AG04449 (cell line): ENCODE measurements around the gene SLIT3.

Experiments
- CTCF ChIA-PET: fragments of 350-600 bp; formaldehyde crosslinking; extraction: SDS; loops from one replicate; lab custom pipeline; 2021; ENCODE audit warnings: antibody characterized with exemption; lab: Yijun Ruan, JAX
- POLR2A ChIA-PET: fragments of 400-600, 350-600 bp; formaldehyde crosslinking; extraction: SDS; loops from one replicate; lab custom pipeline; 2020; ENCODE audit warnings: antibody characterized with exemption, inconsistent platforms; lab: Yijun Ruan, JAX
- DNase-seq: peaks from one replicate; pipeline ENCODE4 v3.0.0-alpha.2; 2010; ENCODE audit warnings: low read depth, low spot score
- H3K4me3 ChIP-seq: 2 replicates; pipeline ENCODE4 v1.5.1; 2011; ENCODE audit warnings: low read depth, mild to moderate bottlenecking, control low read depth, low read length
- TF ChIP-seq, protein P1 (sequence below): IDR thresholded peaks from one replicate; pipeline ENCODE4 v1.5.1; 2011; ENCODE audit warnings: mild to moderate bottlenecking, moderate library complexity, low read length, control low read depth, inconsistent platforms; ENCODE audit not compliant: insufficient read depth; ENCODE audit errors: missing control alignments

The SLIT3 gene

GRCh38 chr5:169250887-169251286 lies 50.1 kb downstream of the SLIT3 start:
- ChIA-PET CTCF (interaction anchor here (0.9 to 1.8 kb wide), 5 partner anchors 12 to 263 kb away, joined by 3 to 6 read pairs (median 4); no protein-coding TSS in a partner anchor), POLR2A (no interaction called here)
- no peak for DNase-seq
- H3K4me3 ChIP-seq: no peak overlapping the region
- TF ChIP-seq, protein P1, sequence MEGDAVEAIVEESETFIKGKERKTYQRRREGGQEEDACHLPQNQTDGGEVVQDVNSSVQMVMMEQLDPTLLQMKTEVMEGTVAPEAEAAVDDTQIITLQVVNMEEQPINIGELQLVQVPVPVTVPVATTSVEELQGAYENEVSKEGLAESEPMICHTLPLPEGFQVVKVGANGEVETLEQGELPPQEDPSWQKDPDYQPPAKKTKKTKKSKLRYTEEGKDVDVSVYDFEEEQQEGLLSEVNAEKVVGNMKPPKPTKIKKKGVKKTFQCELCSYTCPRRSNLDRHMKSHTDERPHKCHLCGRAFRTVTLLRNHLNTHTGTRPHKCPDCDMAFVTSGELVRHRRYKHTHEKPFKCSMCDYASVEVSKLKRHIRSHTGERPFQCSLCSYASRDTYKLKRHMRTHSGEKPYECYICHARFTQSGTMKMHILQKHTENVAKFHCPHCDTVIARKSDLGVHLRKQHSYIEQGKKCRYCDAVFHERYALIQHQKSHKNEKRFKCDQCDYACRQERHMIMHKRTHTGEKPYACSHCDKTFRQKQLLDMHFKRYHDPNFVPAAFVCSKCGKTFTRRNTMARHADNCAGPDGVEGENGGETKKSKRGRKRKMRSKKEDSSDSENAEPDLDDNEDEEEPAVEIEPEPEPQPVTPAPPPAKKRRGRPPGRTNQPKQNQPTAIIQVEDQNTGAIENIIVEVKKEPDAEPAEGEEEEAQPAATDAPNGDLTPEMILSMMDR: no peak

GRCh38 chr5:169248996-169249395 lies 51.9 kb downstream of the SLIT3 start:
- ChIA-PET POLR2A (interaction anchor here (0.8 kb wide), 1 partner anchor 9 kb away, joined by 3 read pairs; no protein-coding TSS in a partner anchor), CTCF (interaction anchor here (1.4 kb wide), 1 partner anchor 36 kb away, joined by 4 read pairs; no protein-coding TSS in a partner anchor)
- H3K4me3 ChIP-seq: no peak overlapping the region
- DNase-seq: peak; percentile 28
- TF ChIP-seq, protein P1: no peak

DNA sequence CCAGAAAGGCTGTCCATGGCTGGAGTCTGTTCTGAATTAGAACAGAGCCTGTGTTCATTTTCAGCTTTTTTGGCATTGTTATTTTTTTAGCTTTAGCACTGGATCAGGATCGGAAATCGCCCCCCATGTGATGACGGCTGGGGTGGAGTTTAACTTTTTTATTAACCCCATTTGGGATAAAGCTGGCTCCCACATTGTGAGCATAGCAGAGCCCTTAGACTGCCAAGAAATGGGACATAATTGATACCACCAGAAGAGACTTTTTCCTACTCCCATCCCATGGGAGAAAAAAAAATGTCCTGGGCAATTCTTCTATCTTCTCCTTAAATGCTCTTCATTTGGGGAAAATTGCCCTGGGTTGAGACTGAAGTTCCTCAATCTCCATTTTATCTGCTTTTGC lies 52.4 kb downstream of the SLIT3 start:
- H3K4me3 ChIP-seq: no peak overlapping the region
- ChIA-PET POLR2A (interaction anchor here (0.8 kb wide), 1 partner anchor 10 kb away, joined by 3 read pairs; no protein-coding TSS in a partner anchor), CTCF (interaction anchor here (1.4 kb wide), 1 partner anchor 37 kb away, joined by 4 read pairs; no protein-coding TSS in a partner anchor)
- TF ChIP-seq, protein P1: no peak
- DNase-seq: peak; percentile 17

GRCh38 chr5:169244812-169245211 lies 56.1 kb downstream of the SLIT3 start:
- POLR2A ChIA-PET: no interaction called here
- no peak for DNase-seq
- H3K4me3 ChIP-seq: no peak overlapping the region
- TF ChIP-seq, protein P1: no peak
- CTCF ChIA-PET: interaction anchor here (1.1 kb wide), 1 partner anchor 58 kb away, joined by 6 read pairs; no protein-coding TSS in a partner anchor

DNA sequence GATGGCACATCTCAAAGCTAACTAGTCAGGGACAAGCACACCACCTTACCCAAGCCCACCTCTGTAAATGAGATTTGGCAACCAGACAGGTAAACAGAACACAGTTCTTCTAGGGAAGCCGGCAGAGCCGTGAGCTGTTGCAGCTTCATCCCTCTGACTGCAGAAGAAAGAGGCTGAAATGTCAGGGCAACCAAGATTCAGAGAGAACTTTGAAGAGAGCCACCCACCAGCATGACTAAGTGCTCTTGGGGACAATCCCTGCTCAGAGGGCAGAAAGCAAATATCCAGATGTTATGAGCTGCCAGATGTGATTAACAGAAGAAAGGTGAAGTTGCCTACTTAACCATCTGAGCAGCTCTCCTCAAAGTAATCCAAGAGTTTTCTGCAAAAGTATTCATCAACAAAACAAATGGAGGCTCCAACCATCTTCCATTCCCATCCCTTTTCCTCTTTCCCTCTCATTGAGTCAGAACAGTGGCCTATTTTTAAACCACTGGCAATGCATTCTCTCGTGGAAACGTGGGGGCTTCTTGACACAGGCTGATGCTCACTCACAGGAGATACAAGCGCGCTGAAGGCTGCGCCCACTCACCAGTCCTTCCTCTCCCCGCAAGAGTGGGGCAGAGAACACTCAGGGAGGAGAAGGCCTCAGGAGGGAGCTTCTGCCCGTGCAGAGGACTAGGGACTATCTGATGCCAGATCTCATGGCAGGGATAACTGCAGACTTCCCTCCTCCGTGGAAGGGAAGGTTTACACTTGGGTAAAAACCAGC lies 57.1 kb downstream of the SLIT3 start:
- no peak overlapping the region for H3K4me3 ChIP-seq
- no peak for DNase-seq
- POLR2A ChIA-PET: no interaction called here
- CTCF ChIA-PET: interaction anchor here (1.1 kb wide), 1 partner anchor 58 kb away, joined by 6 read pairs; no protein-coding TSS in a partner anchor
- TF ChIP-seq, protein P1: no peak

- ChIA-PET CTCF (no interaction called here), POLR2A (no interaction called here)
- H3K4me3 ChIP-seq: no peak overlapping the region
- DNase-seq: no peak
- TF ChIP-seq, protein P1: no peak
Observed at GRCh38 chr5:169242849-169243186, 58.1 kb downstream of the SLIT3 start.
